GM12872 (cell line): ENCODE measurements around the gene KIF1B.

Experiments used
- TF ChIP-seq, protein P1 (sequence below): IDR thresholded peaks from 3 replicates; pipeline ENCODE4 v1.5.1; 2011; ENCODE audit warnings: low read depth, mild to moderate bottlenecking, low read length, moderate library complexity; ENCODE audit not compliant: insufficient read depth

KIF1B gene

DNA sequence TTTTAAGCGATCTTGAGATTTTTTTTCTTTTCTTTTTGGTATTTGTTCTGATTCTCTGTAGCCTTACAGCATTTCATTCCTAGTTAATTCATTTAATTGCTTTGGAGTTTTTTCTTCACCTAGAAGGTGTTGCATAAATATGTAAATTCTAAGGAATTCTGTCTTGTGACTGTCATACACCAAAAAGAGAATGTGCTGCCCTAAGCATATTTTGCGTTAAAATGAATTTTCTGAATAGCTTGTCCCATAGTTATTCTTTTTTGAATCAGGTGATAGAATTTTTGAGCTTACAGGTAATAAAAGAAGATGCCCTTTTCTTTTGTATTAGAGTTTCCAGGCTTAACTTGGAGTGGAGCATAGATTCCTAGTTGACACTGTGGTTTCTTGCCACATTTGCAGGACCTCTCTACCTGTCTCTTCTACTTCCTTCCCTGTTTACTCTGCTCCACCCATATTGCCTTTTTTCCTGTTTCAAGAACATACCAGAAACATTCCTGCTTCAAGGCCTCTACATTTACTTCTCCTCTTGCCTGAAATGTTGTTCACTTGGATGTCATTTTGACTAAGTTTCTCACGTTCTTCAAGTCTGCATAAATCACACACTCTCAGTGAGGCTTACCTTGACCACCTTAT is 53.2 kb downstream of the KIF1B start:
- TF ChIP-seq, protein P1, sequence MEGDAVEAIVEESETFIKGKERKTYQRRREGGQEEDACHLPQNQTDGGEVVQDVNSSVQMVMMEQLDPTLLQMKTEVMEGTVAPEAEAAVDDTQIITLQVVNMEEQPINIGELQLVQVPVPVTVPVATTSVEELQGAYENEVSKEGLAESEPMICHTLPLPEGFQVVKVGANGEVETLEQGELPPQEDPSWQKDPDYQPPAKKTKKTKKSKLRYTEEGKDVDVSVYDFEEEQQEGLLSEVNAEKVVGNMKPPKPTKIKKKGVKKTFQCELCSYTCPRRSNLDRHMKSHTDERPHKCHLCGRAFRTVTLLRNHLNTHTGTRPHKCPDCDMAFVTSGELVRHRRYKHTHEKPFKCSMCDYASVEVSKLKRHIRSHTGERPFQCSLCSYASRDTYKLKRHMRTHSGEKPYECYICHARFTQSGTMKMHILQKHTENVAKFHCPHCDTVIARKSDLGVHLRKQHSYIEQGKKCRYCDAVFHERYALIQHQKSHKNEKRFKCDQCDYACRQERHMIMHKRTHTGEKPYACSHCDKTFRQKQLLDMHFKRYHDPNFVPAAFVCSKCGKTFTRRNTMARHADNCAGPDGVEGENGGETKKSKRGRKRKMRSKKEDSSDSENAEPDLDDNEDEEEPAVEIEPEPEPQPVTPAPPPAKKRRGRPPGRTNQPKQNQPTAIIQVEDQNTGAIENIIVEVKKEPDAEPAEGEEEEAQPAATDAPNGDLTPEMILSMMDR = no peak

DNA sequence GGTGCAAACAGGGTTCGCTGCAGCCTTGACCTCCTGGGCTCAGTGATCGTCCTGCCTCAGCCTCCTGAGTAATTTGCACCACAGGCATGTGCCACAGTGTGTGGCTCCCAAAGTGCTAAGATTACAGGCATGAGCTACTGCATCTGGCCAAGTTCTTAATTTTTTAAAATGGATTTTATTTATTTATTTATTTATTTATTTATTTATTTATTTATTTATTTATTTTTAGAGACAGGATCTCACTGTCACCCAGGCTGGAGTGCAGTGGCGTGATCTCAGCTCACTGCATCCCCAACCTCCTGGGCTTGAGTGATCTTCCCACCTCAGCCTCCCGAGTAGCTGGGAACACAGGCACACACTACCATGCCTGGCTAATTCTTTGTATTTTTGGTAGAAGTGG is 54.7 kb downstream of the KIF1B start:
- TF ChIP-seq, protein P1 = no peak

DNA sequence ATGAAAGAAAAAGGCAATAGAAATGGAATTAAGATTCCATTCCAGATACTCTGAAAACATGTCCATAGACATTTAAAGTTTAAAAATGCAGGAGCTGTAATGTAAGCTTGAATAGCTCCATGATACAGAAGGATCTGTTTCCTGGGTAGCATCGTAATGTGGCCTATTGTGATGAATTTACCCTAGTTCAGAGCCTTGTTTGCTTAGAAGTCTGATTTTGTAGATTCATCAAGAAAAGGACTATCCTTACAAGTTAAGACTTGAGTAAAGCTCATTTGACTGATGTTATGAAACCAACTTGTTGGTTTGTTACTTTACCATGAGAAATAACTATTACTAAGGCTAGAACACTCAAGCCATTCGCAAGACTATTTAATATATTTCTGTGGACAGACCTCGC is 55.5 kb downstream of the KIF1B start:
- TF ChIP-seq, protein P1 = no peak

DNA sequence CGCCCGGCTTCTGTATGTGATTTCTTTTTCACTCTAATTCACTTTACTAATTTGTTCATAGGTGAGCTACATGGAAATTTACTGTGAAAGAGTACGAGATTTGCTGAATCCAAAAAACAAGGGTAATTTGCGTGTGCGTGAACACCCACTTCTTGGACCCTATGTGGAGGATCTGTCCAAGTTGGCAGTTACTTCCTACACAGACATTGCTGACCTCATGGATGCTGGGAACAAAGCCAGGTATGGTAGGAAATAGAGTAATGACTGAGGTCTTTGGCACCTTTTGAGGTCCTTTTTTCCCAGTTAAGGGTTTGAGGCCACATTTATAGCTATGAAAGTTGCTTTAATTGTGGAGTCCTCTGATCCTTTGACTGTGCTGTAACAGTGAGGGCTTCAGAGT is 56.9 kb downstream of the KIF1B start:
- TF ChIP-seq, protein P1 = no peak

DNA sequence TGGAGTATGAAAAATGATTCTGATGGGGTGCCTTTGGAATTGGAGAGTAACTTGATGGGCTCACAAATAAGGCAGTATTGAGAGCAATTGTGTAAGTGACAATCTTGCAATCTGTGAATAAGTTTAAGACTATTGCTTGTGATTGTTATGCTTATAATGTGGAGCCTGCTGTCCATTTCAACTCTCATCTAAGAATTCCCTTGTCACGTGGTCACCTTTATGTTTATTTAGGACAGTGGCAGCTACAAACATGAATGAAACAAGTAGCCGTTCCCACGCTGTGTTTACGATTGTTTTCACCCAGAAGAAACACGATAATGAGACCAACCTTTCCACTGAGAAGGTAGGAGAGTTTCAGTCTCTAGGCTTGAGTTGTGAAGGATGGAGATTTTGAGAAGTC is 57.6 kb downstream of the KIF1B start:
- TF ChIP-seq, protein P1 = no peak

DNA sequence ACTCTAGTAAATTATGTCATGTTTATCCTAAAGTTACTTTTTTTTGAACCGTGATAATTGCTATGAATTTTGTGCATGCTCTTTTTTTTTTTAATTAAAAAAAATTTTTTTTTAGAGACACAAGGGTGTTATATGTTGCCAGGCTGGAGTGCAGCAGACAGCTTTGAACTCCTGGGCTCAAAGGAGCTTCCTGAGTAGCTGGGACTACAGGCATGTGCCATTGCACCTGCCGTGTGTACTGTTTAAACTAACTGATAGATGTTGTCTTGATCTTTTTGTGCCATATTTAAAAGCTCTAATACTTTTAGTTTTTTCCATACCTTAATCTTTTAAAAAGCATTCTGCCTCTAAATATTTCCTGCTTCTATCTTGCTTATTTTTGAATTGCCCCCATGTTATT is 60.7 kb downstream of the KIF1B start:
- TF ChIP-seq, protein P1 = no peak

DNA sequence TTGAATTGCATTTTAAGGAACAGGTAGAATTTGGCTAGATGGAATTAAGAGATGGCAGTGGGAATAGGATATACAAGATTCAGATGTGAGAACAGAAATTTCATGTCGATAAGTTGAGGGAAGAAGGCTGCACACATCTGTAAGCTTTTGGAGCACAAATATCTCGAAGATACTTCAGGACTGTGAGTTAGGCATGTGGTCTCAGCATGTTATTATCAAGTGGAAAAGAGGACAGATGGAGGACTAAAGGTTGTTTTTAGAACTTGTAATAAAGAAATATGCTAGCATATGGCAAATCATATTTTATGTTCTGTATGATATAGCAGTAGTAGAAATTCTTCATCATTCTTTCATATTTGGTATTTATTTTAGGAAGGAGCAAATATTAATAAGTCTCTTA is 61.5 kb downstream of the KIF1B start:
- TF ChIP-seq, protein P1 = no peak
